Ovary (tissue), 3 donors: ENCODE measurements around the gene CHCHD6.

Experiments used
- EP300 ChIP-seq: sonication (generic); formaldehyde crosslinking; IDR thresholded peaks from one replicate; pipeline ENCODE4 v1.6.1; 2017; ENCODE audit warnings: antibody characterized with exemption
- POLR2A ChIP-seq: fragments of 450-650 bp; IDR thresholded peaks from one replicate; pipeline ENCODE4 v1.6.1; 2017; ENCODE audit warnings: antibody characterized with exemption, mild to moderate bottlenecking, moderate library complexity
- TF ChIP-seq, protein P1 (sequence below), 3 donors: fragments of 450-650 bp in 2 of 3; fragments of 200-600 bp in 1 of 3; IDR thresholded peaks; one replicate each; pipeline versions ENCODE4 v1.5.1 to v1.8.0; 2016 to 2022; ENCODE audit warnings: antibody characterized with exemption in 3 of 3, mild to moderate bottlenecking in 1 of 3
- donor health status: DM: no; HTN: no; CAD: no.

GRCh38 chr3:126956361-126956760 lies 252.3 kb downstream of the CHCHD6 start:
- TF ChIP-seq, protein P1, sequence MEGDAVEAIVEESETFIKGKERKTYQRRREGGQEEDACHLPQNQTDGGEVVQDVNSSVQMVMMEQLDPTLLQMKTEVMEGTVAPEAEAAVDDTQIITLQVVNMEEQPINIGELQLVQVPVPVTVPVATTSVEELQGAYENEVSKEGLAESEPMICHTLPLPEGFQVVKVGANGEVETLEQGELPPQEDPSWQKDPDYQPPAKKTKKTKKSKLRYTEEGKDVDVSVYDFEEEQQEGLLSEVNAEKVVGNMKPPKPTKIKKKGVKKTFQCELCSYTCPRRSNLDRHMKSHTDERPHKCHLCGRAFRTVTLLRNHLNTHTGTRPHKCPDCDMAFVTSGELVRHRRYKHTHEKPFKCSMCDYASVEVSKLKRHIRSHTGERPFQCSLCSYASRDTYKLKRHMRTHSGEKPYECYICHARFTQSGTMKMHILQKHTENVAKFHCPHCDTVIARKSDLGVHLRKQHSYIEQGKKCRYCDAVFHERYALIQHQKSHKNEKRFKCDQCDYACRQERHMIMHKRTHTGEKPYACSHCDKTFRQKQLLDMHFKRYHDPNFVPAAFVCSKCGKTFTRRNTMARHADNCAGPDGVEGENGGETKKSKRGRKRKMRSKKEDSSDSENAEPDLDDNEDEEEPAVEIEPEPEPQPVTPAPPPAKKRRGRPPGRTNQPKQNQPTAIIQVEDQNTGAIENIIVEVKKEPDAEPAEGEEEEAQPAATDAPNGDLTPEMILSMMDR (IDR thresholded peaks at IDR 0.05) = no peak
- TF ChIP-seq POLR2A (no peak), EP300 (no peak)
